Pancreas (tissue), 10 donors: ENCODE results near the gene TRPM3. TPM values are rescaled to one million over a fixed set of nuclear protein-coding genes. Genes with fewer than 3 reads are reported as not detected.

Source experiments
- ATAC-seq, 4 donors: fragments of 200-7000 bp; cut with Tn5 transposase; one replicate each; pipeline versions ENCODE4 v1.8.0 to v1.9.1; 2020; ENCODE audit warnings: mild to moderate bottlenecking in 4 of 4, moderate library complexity in 4 of 4
- DNase-seq, 6 donors: peaks; one replicate each; pipeline ENCODE4 v3.0.0-alpha.2; 2020
- FAIRE-seq: peaks from 2 replicates; lab custom pipeline; 2012; peaks lifted over from hg19 to GRCh38; lab: Jason Lieb, UNC
- H3K27ac ChIP-seq, 4 donors: fragments of 200-600 bp; sonication (generic); 1 replicate in 3 of 4; 2 replicates in 1 of 4; pipeline versions ENCODE4 v1.5.0 to v1.8.0; 2020
- H3K27me3 ChIP-seq, 4 donors: fragments of 200-600 bp; one replicate each; pipeline ENCODE4 v1.8.0; 2021
- H3K36me3 ChIP-seq, 3 donors: fragments of 200-600 bp; sonication (generic) in 1 of 3; one replicate each; pipeline versions ENCODE4 v1.5.0 to v1.8.0; 2020 to 2021
- H3K4me1 ChIP-seq, 3 donors: fragments of 200-600 bp; one replicate each; pipeline ENCODE4 v1.8.0; 2021
- H3K4me3 ChIP-seq, 4 donors: fragments of 200-600 bp; sonication (generic) in 2 of 4; one replicate each; pipeline versions ENCODE4 v1.5.0 to v1.8.0; 2020 to 2021
- H3K9me3 ChIP-seq, 4 donors: fragments of 200-600 bp; one replicate each; pipeline ENCODE4 v1.8.0; 2021
- CTCF ChIP-seq, 4 donors: fragments of 200-600 bp; sonication (generic) in 3 of 4; IDR thresholded peaks; one replicate each; pipeline versions ENCODE4 v1.5.0 to v1.8.0; 2021; ENCODE audit warnings: antibody characterized with exemption in 4 of 4
- WGBS, 2 donors: extraction: QIAGEN DNeasy Blood & Tissue Kit; methylation state at CpG; one replicate each; pipeline ENCODE4 v1.1.7; 2013; 5-methylcytosine and 5-hydroxymethylcytosine counted together
- intact Hi-C, 3 donors: fragments of 100-400 bp; cut with DNase I; formaldehyde crosslinking; loops; one replicate each; pipeline versions ENCODE4 v1.11.1 to v1.14.2; 2022
- polyA plus RNA-seq, 2 donors: library from polyadenylated mRNA; stranded (reverse); fragments of 200-250 nt; gene quantifications; one replicate each; pipeline ENCODE4 v1.2.3, GENCODE V29; 2013
- total RNA-seq, 6 donors: library from RNA; stranded (reverse); fragmentation: NEBNext Ultra II Directional in 4 of 6; extraction: Animal tissue kit (Norgen Biotek cat#: 25700) in 4 of 6; gene quantifications; one replicate each; pipeline versions ENCODE4 v1.2.1 to v1.2.4, GENCODE V29; 2021 to 2023
- donor health status: healthy with polysubstance abuse.
- donor health status: DM: no; HTN: no; CAD: no; lungs with moderate emphysema.
- donor health status: DM: no; HTN: no; CAD: no.
- donor health status: control.
- donor health status: control.
- donor health status: Bipolar disorder and iron deficiency.
- donor health status: DM: yes; HTN: yes; CAD: no.
- donor health status: DM: no; HTN: no; CAD: no.
- donor health status: DM: no; HTN: no; CAD: no.
- donor health status: DM: yes; HTN: yes; CAD: no.

TRPM3 gene
- total and polyA plus RNA-seq, 8 donors = 0.22 to 1.9 (median 0.76) TPM

- Histone ChIP-seq H3K36me3 (no peaks in the 10 kb centered on the region), H3K27ac (no peak overlapping the region), H3K4me1 (no peaks in the 10 kb centered on the region), H3K4me3 (no peak overlapping the region), H3K9me3 (no peaks in the 10 kb centered on the region), H3K27me3 (no peaks in the 10 kb centered on the region)
- DNase-seq (no peak), FAIRE-seq (no peak), ATAC-seq (peak in 1 of 4 donors; percentile 25)
- intact Hi-C loops = no loop called here
- 29 to 32% methylated on average over 1 of the region's 1 CpG for WGBS, 2 donors
- no peak for TF ChIP-seq CTCF (IDR thresholded peaks at IDR 0.05)
Observed at GRCh38 chr9:70954126-70954525, 167.3 kb downstream of the TRPM3 start.

GRCh38 chr9:70951749-70952727 lies 169.4 kb downstream of the TRPM3 start:
- Histone ChIP-seq H3K36me3 (no peaks in the 10 kb centered on the region), H3K4me3 (no peak overlapping the region), H3K27me3 (no peaks in the 10 kb centered on the region), H3K9me3 (no peaks in the 10 kb centered on the region), H3K27ac (no peak overlapping the region), H3K4me1 (no peaks in the 10 kb centered on the region)
- intact Hi-C loops = no loop called here
- no peak for TF ChIP-seq CTCF (IDR thresholded peaks at IDR 0.05)
- 77 to 85% methylated on average over 4 of the region's 4 CpGs for WGBS, 2 donors
- ATAC-seq = no peak
- no peak for FAIRE-seq
- DNase-seq = no peak

- intact Hi-C loops = no loop called here
- no peak for ATAC-seq
- WGBS, 2 donors = 43 to 47% methylated on average over 2 of the region's 2 CpGs
Observed at GRCh38 chr9:70950270-70950669, 171.2 kb downstream of the TRPM3 start.

GRCh38 chr9:70949239-70949638 lies 172.2 kb downstream of the TRPM3 start:
- H3K27ac ChIP-seq = no peak overlapping the region
- TF ChIP-seq CTCF (IDR thresholded peaks at IDR 0.05) = no peak
- no peaks in the 10 kb centered on the region for H3K36me3 ChIP-seq
- H3K4me3 ChIP-seq = no peak overlapping the region
- intact Hi-C loops = no loop called here
- H3K9me3 ChIP-seq = no peaks in the 10 kb centered on the region
- DNase-seq (no peak), ATAC-seq (no peak), FAIRE-seq (no peak)
- 50 to 79% methylated on average over 4 of the region's 4 CpGs for WGBS, 2 donors
- no peaks in the 10 kb centered on the region for H3K27me3 ChIP-seq
- H3K4me1 ChIP-seq = no peaks in the 10 kb centered on the region

More at GRCh38 chr9:70950270-70950669, 171.2 kb downstream of the TRPM3 start:
- no peaks in the 10 kb centered on the region for H3K9me3 ChIP-seq
- DNase-seq (no peak), FAIRE-seq (no peak)
- no peaks in the 10 kb centered on the region for H3K36me3 ChIP-seq
- no peaks in the 10 kb centered on the region for H3K27me3 ChIP-seq
- no peak overlapping the region for H3K4me3 ChIP-seq
- H3K4me1 ChIP-seq = no peaks in the 10 kb centered on the region
- H3K27ac ChIP-seq = no peak overlapping the region
- TF ChIP-seq CTCF (IDR thresholded peaks at IDR 0.05) = no peak

GRCh38 chr9:70948744-70949143 lies 172.7 kb downstream of the TRPM3 start:
- 30 to 31% methylated on average over 1 of the region's 1 CpG for WGBS, 2 donors
- no peak overlapping the region for H3K4me3 ChIP-seq
- ATAC-seq (no peak), DNase-seq (no peak), FAIRE-seq (no peak)
- H3K27ac ChIP-seq = no peak overlapping the region
- intact Hi-C loops = no loop called here
- TF ChIP-seq CTCF (IDR thresholded peaks at IDR 0.05) = no peak
- H3K27me3 ChIP-seq = no peaks in the 10 kb centered on the region
- no peaks in the 10 kb centered on the region for H3K4me1 ChIP-seq
- H3K36me3 ChIP-seq = no peaks in the 10 kb centered on the region
- H3K9me3 ChIP-seq = no peaks in the 10 kb centered on the region
